ENCODE measurements around the gene CEP250.

DNA sequence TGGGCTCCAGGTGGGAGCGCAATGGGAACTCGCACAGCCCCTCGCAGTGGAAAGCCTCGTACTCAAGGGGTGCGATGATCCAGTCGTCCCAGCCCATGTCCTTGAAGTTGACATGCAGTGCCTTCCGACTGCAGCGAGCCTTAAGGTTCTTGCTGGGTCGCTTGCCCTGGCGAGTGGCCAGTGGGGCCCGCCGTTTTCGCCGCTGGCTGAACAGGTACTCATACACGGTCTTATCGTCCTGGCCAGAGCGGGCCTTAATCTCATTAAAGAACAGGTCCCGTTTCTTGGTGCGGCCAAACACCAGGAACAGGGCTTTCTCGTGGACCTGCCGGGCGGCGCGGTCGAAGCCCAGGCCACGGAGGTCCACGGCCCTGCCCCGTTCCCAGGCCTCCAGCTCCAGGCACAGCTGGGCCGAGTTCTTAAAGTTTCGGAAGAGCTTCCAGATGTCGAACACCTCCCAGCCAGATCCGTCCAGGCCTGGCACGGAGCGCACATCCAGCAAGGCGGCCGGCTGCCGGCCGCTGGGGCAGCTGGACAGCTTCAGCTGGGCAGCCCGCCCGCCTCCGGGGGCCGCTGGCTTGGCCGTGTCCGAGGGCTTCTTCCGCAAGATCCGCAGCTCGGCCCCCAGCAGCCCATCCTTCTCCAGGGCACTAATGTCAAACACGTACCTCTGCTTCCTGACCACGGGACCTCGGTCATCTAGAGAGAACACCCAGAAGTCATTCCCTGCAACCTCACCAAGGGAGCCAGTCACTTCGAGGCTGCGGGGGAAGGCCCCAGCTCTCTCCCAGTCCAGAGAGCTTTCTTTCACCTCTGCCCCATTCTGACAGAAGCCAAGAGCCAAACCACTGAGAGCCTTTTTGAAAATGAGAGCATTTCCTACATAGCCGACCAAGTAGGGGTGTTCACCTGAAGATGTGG, 21.1 kb upstream of the CEP250 start:
- TF ChIP-seq, protein P1, sequence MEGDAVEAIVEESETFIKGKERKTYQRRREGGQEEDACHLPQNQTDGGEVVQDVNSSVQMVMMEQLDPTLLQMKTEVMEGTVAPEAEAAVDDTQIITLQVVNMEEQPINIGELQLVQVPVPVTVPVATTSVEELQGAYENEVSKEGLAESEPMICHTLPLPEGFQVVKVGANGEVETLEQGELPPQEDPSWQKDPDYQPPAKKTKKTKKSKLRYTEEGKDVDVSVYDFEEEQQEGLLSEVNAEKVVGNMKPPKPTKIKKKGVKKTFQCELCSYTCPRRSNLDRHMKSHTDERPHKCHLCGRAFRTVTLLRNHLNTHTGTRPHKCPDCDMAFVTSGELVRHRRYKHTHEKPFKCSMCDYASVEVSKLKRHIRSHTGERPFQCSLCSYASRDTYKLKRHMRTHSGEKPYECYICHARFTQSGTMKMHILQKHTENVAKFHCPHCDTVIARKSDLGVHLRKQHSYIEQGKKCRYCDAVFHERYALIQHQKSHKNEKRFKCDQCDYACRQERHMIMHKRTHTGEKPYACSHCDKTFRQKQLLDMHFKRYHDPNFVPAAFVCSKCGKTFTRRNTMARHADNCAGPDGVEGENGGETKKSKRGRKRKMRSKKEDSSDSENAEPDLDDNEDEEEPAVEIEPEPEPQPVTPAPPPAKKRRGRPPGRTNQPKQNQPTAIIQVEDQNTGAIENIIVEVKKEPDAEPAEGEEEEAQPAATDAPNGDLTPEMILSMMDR (IDR thresholded peaks at IDR 0.05), result no peak
- no peak for TF ChIP-seq ZFX (IDR thresholded peaks at IDR 0.05; ENCODE audit: borderline replicate concordance)

All from 22Rv1 (cell line).